Activated CD8-positive, alpha-beta memory T cell treated with anti-CD3 and anti-CD28 coated beads for 1 hour (primary cell): ENCODE results near the gene PMM1.
"Not testable (repeated sequence)": the region's sequence is repeated elsewhere in the genome, so short reads cannot be mapped to it uniquely, and the experiment has no call there.

ENCODE experiments used
- DNase-seq, 2 donors: peaks; one replicate each; pipeline ENCODE4 v3.0.0-alpha.2; 2020; ENCODE audit warnings: low read depth in 1 of 2; ENCODE audit errors: extremely low read depth in 1 of 2

The PMM1 gene

GRCh38 chr22:41589391-41590241 lies at the start of gene PMM1:
PMM1 (minus strand) TSS chr22:41589840; CDS start chr22:41589805, 35 bp downstream.
- DNase-seq: peak; percentile 100

- no peak for DNase-seq
Observed at GRCh38 chr22:41638748-41639147, 49.1 kb upstream of the PMM1 start.

GRCh38 chr22:41638124-41638523 lies 48.5 kb upstream of the PMM1 start:
- DNase-seq: no peak

GRCh38 chr22:41637623-41638022 lies 48.0 kb upstream of the PMM1 start:
- DNase-seq: not testable (repeated sequence)

- no peak for DNase-seq
Observed at GRCh38 chr22:41636467-41636866, 46.8 kb upstream of the PMM1 start.

GRCh38 chr22:41634610-41635009 lies 45.0 kb upstream of the PMM1 start:
- not testable (repeated sequence) for DNase-seq

GRCh38 chr22:41631615-41632014 lies 42.0 kb upstream of the PMM1 start:
- DNase-seq: not testable (repeated sequence)

GRCh38 chr22:41631115-41631514 lies 41.5 kb upstream of the PMM1 start:
- not testable (repeated sequence) for DNase-seq

- no peak for DNase-seq
Observed at GRCh38 chr22:41625577-41625976, 35.9 kb upstream of the PMM1 start.

GRCh38 chr22:41621911-41622179 lies 32.2 kb upstream of the PMM1 start:
- DNase-seq: no peak

GRCh38 chr22:41621099-41621910 lies 31.7 kb upstream of the PMM1 start, which contains the start of gene XRCC6:
XRCC6 (plus strand) TSS chr22:41621295; CDS start chr22:41622005, 710 bp downstream.
- peak; percentile 99 for DNase-seq

- DNase-seq: no peak
Observed at GRCh38 chr22:41620589-41621098, 31.0 kb upstream of the PMM1 start, which contains the start of gene DESI1. DESI1 (minus strand) TSS chr22:41621043; CDS start chr22:41620839, 204 bp downstream.

- DNase-seq: peak in 1 of 2 donors; percentile 17
Observed at GRCh38 chr22:41619979-41620588, 30.4 kb upstream of the PMM1 start.

GRCh38 chr22:41613456-41613855 lies 23.8 kb upstream of the PMM1 start:
- no peak for DNase-seq

- no peak for DNase-seq
Observed at GRCh38 chr22:41612603-41613306, 23.1 kb upstream of the PMM1 start.

GRCh38 chr22:41608386-41608785 lies 18.7 kb upstream of the PMM1 start:
- DNase-seq: no peak

- peak; percentile 14 to 18 for DNase-seq
Observed at GRCh38 chr22:41603873-41604332, 14.3 kb upstream of the PMM1 start.

GRCh38 chr22:41600976-41601375 lies 11.3 kb upstream of the PMM1 start:
- no peak for DNase-seq

- no peak for DNase-seq
Observed at GRCh38 chr22:41598891-41599635, 9.4 kb upstream of the PMM1 start.

- no peak for DNase-seq
Observed at GRCh38 chr22:41598081-41598480, 8.4 kb upstream of the PMM1 start.
